ENCODE data around the gene HMOX2.

The HMOX2 gene

GRCh38 chr16:4511441-4512082, 35.4 kb downstream of the HMOX2 start:
- Histone ChIP-seq H2AFZ (ENCODE audit: low read depth) (no peak overlapping the region), H3K27ac (no peak overlapping the region), H4K20me1 (ENCODE audit: insufficient read depth) (no peaks in the 10 kb centered on the region), H3K4me3 (IDR thresholded peaks at IDR 0.05; ENCODE audit: insufficient read depth, low read depth, low read length) (no peak overlapping the region), H3K27me3 (ENCODE audit: insufficient read depth, low read depth) (no peaks in the 10 kb centered on the region), H3K4me2 (no peak overlapping the region), H3K36me3 (ENCODE audit: insufficient read depth) (no peaks in the 10 kb centered on the region), H3K79me2 (ENCODE audit: insufficient read depth, low read depth) (peaks cover 10% of the 10 kb centered on the region; the same call in 1 of the 2 replicates), H3K9ac (no peak overlapping the region), H3K4me1 (ENCODE audit: low read depth, poor library complexity, severe bottlenecking) (peaks cover 24% of the 10 kb centered on the region)
- peak; percentile 59 for TF ChIP-seq CTCF (conservative IDR thresholded peaks at IDR 0.05; ENCODE audit: low read depth, low read length)

GRCh38 chr16:4512473-4512872, 36.3 kb downstream of the HMOX2 start:
- TF ChIP-seq CTCF (conservative IDR thresholded peaks at IDR 0.05; ENCODE audit: low read depth, low read length) = no peak
- no peaks in the 10 kb centered on the region for H3K36me3 ChIP-seq (ENCODE audit: insufficient read depth)
- H3K27me3 ChIP-seq (ENCODE audit: insufficient read depth, low read depth) = no peaks in the 10 kb centered on the region

GRCh38 chr16:4513086-4513860, 37.1 kb downstream of the HMOX2 start:
- no peak overlapping the region for H3K4me2 ChIP-seq
- no peak overlapping the region for H3K27ac ChIP-seq
- H4K20me1 ChIP-seq (ENCODE audit: insufficient read depth) = no peaks in the 10 kb centered on the region
- no peaks in the 10 kb centered on the region for H3K27me3 ChIP-seq (ENCODE audit: insufficient read depth, low read depth)
- H3K4me3 ChIP-seq (IDR thresholded peaks at IDR 0.05; ENCODE audit: insufficient read depth, low read depth, low read length) = no peak overlapping the region
- H3K79me2 ChIP-seq (ENCODE audit: insufficient read depth, low read depth) = peaks cover 25% of the 10 kb centered on the region; the same call in 1 of the 2 replicates
- TF ChIP-seq CTCF (conservative IDR thresholded peaks at IDR 0.05; ENCODE audit: low read depth, low read length) = no peak
- no peak overlapping the region for H2AFZ ChIP-seq (ENCODE audit: low read depth)
- H3K36me3 ChIP-seq (ENCODE audit: insufficient read depth) = no peaks in the 10 kb centered on the region
- H3K9ac ChIP-seq = no peak overlapping the region
- H3K4me1 ChIP-seq (ENCODE audit: low read depth, poor library complexity, severe bottlenecking) = peaks cover 41% of the 10 kb centered on the region

More at GRCh38 chr16:4512473-4512872, 36.3 kb downstream of the HMOX2 start:
- H3K4me1 ChIP-seq (ENCODE audit: low read depth, poor library complexity, severe bottlenecking) = peaks cover 33% of the 10 kb centered on the region
- H3K27ac ChIP-seq = no peak overlapping the region
- H4K20me1 ChIP-seq (ENCODE audit: insufficient read depth) = no peaks in the 10 kb centered on the region
- no peak overlapping the region for H3K4me2 ChIP-seq
- H2AFZ ChIP-seq (ENCODE audit: low read depth) = no peak overlapping the region
- no peak overlapping the region for H3K9ac ChIP-seq
- no peak overlapping the region for H3K4me3 ChIP-seq (IDR thresholded peaks at IDR 0.05; ENCODE audit: insufficient read depth, low read depth, low read length)
- peaks cover 18% of the 10 kb centered on the region; the same call in 1 of the 2 replicates for H3K79me2 ChIP-seq (ENCODE audit: insufficient read depth, low read depth)

GRCh38 chr16:4513881-4514280, 37.7 kb downstream of the HMOX2 start:
- no peak overlapping the region for H3K9ac ChIP-seq
- no peak overlapping the region; the same call in 1 of the 2 replicates for H3K27ac ChIP-seq
- TF ChIP-seq CTCF (conservative IDR thresholded peaks at IDR 0.05; ENCODE audit: low read depth, low read length) = no peak
- no peak overlapping the region for H3K4me3 ChIP-seq (IDR thresholded peaks at IDR 0.05; ENCODE audit: insufficient read depth, low read depth, low read length)
- H3K79me2 ChIP-seq (ENCODE audit: insufficient read depth, low read depth) = peaks cover 30% of the 10 kb centered on the region; the same call in 1 of the 2 replicates
- H4K20me1 ChIP-seq (ENCODE audit: insufficient read depth) = no peaks in the 10 kb centered on the region
- H2AFZ ChIP-seq (ENCODE audit: low read depth) = no peak overlapping the region
- no peak overlapping the region for H3K4me2 ChIP-seq
- no peaks in the 10 kb centered on the region for H3K36me3 ChIP-seq (ENCODE audit: insufficient read depth)
- no peaks in the 10 kb centered on the region for H3K27me3 ChIP-seq (ENCODE audit: insufficient read depth, low read depth)
- peaks cover 46% of the 10 kb centered on the region for H3K4me1 ChIP-seq (ENCODE audit: low read depth, poor library complexity, severe bottlenecking)
